Small intestine (tissue), 7 donors: ENCODE results near the gene GRM5. TPM values are rescaled to one million over a fixed set of nuclear protein-coding genes. Genes with fewer than 3 reads are reported as not detected.

Source experiments
- DNase-seq, 2 donors: peaks; one replicate each; pipeline versions ENCODE4 v3.0.0 to v3.0.0-alpha.2; 2013
- FAIRE-seq: peaks from 2 replicates; lab custom pipeline; 2012; peaks lifted over from hg19 to GRCh38; lab: Jason Lieb, UNC
- H3K27ac ChIP-seq, 3 donors: one replicate each; pipeline ENCODE4 v1.5.1; 2013; ENCODE audit warnings: low read length in 2 of 3, mild to moderate bottlenecking in 2 of 3, control low read depth in 1 of 3, inconsistent platforms in 1 of 3, low read depth in 1 of 3, moderate library complexity in 1 of 3
- H3K27me3 ChIP-seq, 3 donors: one replicate each; pipeline ENCODE4 v1.6.1; 2013; ENCODE audit warnings: low read length in 3 of 3, inconsistent platforms in 1 of 3; ENCODE audit not compliant: control insufficient read depth in 3 of 3, insufficient read depth in 3 of 3
- H3K36me3 ChIP-seq, 3 donors: one replicate each; pipeline ENCODE4 v1.6.1; 2013; ENCODE audit warnings: low read length in 3 of 3, inconsistent platforms in 1 of 3, low read depth in 1 of 3, mild to moderate bottlenecking in 1 of 3, moderate library complexity in 1 of 3; ENCODE audit not compliant: control insufficient read depth in 3 of 3, insufficient read depth in 2 of 3
- H3K4me1 ChIP-seq, 3 donors: one replicate each; pipeline ENCODE4 v1.6.1; 2013; ENCODE audit warnings: low read length in 2 of 3, inconsistent platforms in 1 of 3, low read depth in 1 of 3, mild to moderate bottlenecking in 1 of 3, moderate library complexity in 1 of 3; ENCODE audit not compliant: control insufficient read depth in 3 of 3, insufficient read depth in 2 of 3
- H3K4me3 ChIP-seq, 3 donors: one replicate each; pipeline ENCODE4 v1.5.1; 2013; ENCODE audit warnings: low read length in 3 of 3, control low read depth in 1 of 3, inconsistent platforms in 1 of 3, low read depth in 1 of 3, mild to moderate bottlenecking in 1 of 3, moderate library complexity in 1 of 3
- H3K9me3 ChIP-seq, 2 donors: one replicate each; pipeline ENCODE4 v1.6.1; 2013; ENCODE audit warnings: low read depth in 1 of 2, low read length in 1 of 2; ENCODE audit not compliant: control insufficient read depth in 2 of 2, insufficient read depth in 1 of 2
- WGBS, 3 donors: extraction: QIAGEN DNeasy Blood & Tissue Kit; methylation state at CpG; one replicate each; pipeline ENCODE4 v1.1.7; 2013; 5-methylcytosine and 5-hydroxymethylcytosine counted together
- polyA plus RNA-seq, 4 donors: library from polyadenylated mRNA; stranded (reverse) in 3 of 4; unstranded in 1 of 4; fragments of 200-250 nt in 3 of 4; fragments of 120-200 nt in 1 of 4; gene quantifications; one replicate each; pipeline versions ENCODE4 v1.2.1 to v1.2.3, GENCODE V29; 2013
- donor health status: healthy with polysubstance abuse.
- donor health status: control.
- donor health status: control.
- donor health status: Bipolar disorder and iron deficiency.
- donor health status: healthy.

The GRM5 gene
- polyA plus RNA-seq, 4 donors, result 0.01 TPM; not detected in 3

- Histone ChIP-seq H3K27ac (no peak overlapping the region), H3K4me1 (no peaks in the 10 kb centered on the region), H3K9me3 (no peaks in the 10 kb centered on the region), H3K36me3 (no peaks in the 10 kb centered on the region), H3K27me3 (no peaks in the 10 kb centered on the region), H3K4me3 (no peak overlapping the region)
- FAIRE-seq (no peak), DNase-seq (no peak)
- WGBS, 3 donors, result 38 to 55% (median 43%) methylated on average over 1 of the region's 1 CpG
Measured at GRCh38 chr11:88657076-88657738, 408.6 kb downstream of the GRM5 start.

- Histone ChIP-seq H3K4me1 (no peaks in the 10 kb centered on the region), H3K36me3 (no peaks in the 10 kb centered on the region), H3K9me3 (no peaks in the 10 kb centered on the region), H3K27me3 (no peaks in the 10 kb centered on the region), H3K27ac (no peak overlapping the region), H3K4me3 (no peak overlapping the region)
- no peak for DNase-seq
- 82 to 89% (median 87%) methylated on average over 3 of the region's 3 CpGs for WGBS, 3 donors
- FAIRE-seq, result no peak
Measured at GRCh38 chr11:88656283-88656682, 409.5 kb downstream of the GRM5 start.

DNA sequence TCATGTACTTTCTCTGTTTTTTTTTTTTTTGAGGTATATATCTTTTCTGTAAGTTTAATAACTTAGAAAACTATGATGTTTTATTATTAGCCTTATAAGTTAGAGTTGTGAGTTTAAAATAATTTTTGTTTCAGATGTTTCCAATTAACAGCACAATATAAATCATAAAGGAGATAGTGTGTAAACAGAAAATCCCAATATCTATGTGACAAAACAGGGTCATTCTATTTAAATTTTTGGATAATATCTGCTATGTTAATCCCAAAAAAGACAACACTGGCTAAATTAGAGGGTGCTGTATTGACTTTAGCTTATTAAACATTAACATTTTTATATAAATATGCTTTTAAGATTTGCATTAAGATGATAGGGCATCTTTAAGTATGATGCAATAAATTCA, 410.1 kb downstream of the GRM5 start:
- Histone ChIP-seq H3K9me3 (no peaks in the 10 kb centered on the region), H3K36me3 (no peaks in the 10 kb centered on the region), H3K4me1 (no peaks in the 10 kb centered on the region), H3K4me3 (no peak overlapping the region), H3K27ac (no peak overlapping the region), H3K27me3 (no peaks in the 10 kb centered on the region)
- DNase-seq (no peak), FAIRE-seq (no peak)

DNA sequence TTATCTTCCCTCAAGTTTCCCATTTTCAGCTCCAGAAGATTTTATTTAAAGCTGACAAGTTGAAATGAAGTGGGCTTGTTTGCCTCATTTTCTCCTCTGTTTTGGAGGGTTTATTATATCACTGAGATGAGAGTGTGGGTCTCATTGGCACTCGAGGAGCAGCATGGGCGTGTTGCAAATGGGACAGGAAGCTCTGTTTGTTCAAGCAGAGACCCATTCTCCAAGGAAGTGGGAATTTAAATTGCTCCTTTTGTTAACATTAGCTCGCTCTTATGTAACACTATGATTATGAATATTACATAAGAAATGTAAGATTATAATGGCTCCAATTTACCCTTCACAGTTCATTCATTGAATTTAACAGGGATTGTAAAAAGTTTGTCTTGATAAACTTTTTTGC, 410.6 kb downstream of the GRM5 start:
- no peaks in the 10 kb centered on the region for H3K9me3 ChIP-seq
- FAIRE-seq (no peak), DNase-seq (no peak)
- no peaks in the 10 kb centered on the region for H3K36me3 ChIP-seq
- no peak overlapping the region for H3K4me3 ChIP-seq
- H3K4me1 ChIP-seq, result no peaks in the 10 kb centered on the region
- H3K27me3 ChIP-seq, result no peaks in the 10 kb centered on the region
- no peak overlapping the region for H3K27ac ChIP-seq
- WGBS, 3 donors, result 18 to 47% (median 40%) methylated on average over 3 of the region's 3 CpGs

DNA sequence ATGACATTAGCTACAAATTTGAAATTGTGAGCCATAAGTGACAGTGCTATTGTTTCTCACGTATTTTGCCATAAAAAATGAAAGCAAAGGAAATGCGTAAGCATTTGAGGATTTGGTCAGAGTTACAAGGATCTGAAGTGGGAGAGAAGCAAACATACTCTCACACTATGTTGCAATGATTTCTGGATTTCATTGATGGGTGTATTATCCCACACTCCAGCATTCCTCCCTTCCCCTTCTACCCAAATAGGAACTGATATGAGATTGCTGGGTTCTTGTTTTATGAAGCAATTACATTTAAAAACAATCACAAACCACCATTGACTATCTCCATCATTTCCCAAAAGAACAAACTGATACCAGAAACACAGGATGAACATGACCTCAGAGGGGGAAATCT, 414.2 kb downstream of the GRM5 start:
- 68 to 83% (median 81%) methylated on average over 2 of the region's 2 CpGs for WGBS, 3 donors
- Histone ChIP-seq H3K27me3 (no peaks in the 10 kb centered on the region), H3K9me3 (no peaks in the 10 kb centered on the region), H3K4me1 (no peaks in the 10 kb centered on the region), H3K36me3 (no peaks in the 10 kb centered on the region), H3K27ac (no peak overlapping the region), H3K4me3 (no peak overlapping the region)
- DNase-seq (no peak), FAIRE-seq (no peak)

- DNase-seq (no peak), FAIRE-seq (no peak)
- H3K4me3 ChIP-seq, result no peak overlapping the region
- H3K27ac ChIP-seq, result no peak overlapping the region
- H3K9me3 ChIP-seq, result no peaks in the 10 kb centered on the region
- no peaks in the 10 kb centered on the region for H3K36me3 ChIP-seq
- H3K27me3 ChIP-seq, result no peaks in the 10 kb centered on the region
- no peaks in the 10 kb centered on the region for H3K4me1 ChIP-seq
Measured at GRCh38 chr11:88644724-88645123, 421.1 kb downstream of the GRM5 start.

DNA sequence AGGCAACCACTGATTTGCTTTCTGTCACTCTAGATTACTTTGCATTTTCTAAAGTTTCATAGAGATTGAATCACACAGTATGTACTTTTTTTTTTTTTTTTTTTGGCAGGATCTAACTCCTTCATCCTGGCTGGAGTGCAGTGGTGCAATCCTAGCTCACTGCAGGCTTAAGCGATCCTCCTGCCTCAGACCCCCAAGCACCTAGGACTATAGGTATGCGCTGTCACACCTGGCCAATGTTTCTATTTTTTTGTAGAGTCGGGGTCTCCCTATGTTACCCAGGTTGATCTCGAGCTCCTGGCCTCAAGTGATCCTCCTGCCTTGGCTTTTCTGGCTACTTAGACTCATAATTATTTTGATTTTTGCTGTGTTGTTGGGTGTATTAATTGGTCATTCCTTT, 433.6 kb downstream of the GRM5 start:
- H3K4me1 ChIP-seq, result no peaks in the 10 kb centered on the region
- no peaks in the 10 kb centered on the region for H3K36me3 ChIP-seq
- DNase-seq (no peak), FAIRE-seq (no peak)
- H3K27ac ChIP-seq, result no peak overlapping the region
- H3K4me3 ChIP-seq, result no peak overlapping the region
- WGBS, 3 donors, result 70 to 72% (median 71%) methylated on average over 4 of the region's 4 CpGs
- no peaks in the 10 kb centered on the region for H3K27me3 ChIP-seq
- H3K9me3 ChIP-seq, result no peaks in the 10 kb centered on the region

DNA sequence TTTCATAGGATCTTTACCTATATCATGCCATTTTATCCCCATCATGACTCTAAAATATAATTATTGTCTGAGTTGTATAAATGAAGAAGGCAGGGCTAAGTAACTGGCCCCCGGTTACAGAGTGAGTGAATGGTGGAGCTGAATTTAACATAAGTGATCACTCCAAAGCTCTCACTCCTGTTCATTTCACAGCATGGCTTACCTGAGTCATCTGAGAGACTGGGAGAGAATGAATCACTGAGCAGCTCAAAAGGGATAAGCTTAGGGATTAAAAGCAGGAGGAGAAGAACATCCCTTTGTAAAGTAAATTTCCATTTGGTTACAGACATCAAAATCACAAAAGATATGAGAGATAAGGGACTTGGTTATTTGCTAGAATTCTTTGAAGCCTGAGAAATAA, 434.3 kb downstream of the GRM5 start:
- Histone ChIP-seq H3K4me1 (no peaks in the 10 kb centered on the region), H3K4me3 (no peak overlapping the region), H3K27ac (no peak overlapping the region), H3K9me3 (no peaks in the 10 kb centered on the region), H3K27me3 (no peaks in the 10 kb centered on the region), H3K36me3 (no peaks in the 10 kb centered on the region)
- 44 to 59% (median 49%) methylated on average over 1 of the region's 1 CpG for WGBS, 3 donors
- no peak for DNase-seq
- FAIRE-seq, result no peak

DNA sequence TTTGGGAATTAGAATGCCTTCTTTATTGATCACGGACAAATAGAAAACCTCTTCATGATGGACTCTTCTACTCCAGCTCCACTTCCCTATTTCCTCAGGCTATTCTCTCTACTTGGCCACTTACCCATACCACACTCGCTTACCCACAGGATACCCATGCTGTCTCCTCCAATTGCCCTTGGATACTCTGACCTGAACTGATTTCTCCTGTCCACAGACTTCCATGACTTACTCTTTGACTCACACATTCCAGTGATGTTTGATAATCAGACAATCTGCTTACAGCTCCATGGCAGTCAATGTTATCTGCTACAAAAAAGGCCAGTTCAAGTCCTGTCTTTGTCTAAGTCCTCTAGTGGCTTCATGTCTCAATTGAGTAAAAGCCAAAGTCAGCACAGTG, 436.3 kb downstream of the GRM5 start:
- no peaks in the 10 kb centered on the region for H3K4me1 ChIP-seq
- no peak overlapping the region for H3K4me3 ChIP-seq
- FAIRE-seq (no peak), DNase-seq (no peak)
- H3K36me3 ChIP-seq, result no peaks in the 10 kb centered on the region
- H3K27me3 ChIP-seq, result no peaks in the 10 kb centered on the region
- 79 to 90% (median 87%) methylated on average over 2 of the region's 2 CpGs for WGBS, 3 donors
- H3K27ac ChIP-seq, result no peak overlapping the region
- H3K9me3 ChIP-seq, result no peaks in the 10 kb centered on the region
